Stomach (tissue), 4 donors: ENCODE measurements around the gene DYNLT5.

Experiments
- EP300 ChIP-seq: sonication (generic); formaldehyde crosslinking; IDR thresholded peaks from one replicate; pipeline ENCODE4 v1.6.1; 2017; ENCODE audit warnings: antibody characterized with exemption
- POLR2A ChIP-seq, 4 donors: fragments of 450-650 bp; IDR thresholded peaks; one replicate each; pipeline ENCODE4 v1.6.1; 2016; ENCODE audit warnings: antibody characterized with exemption in 4 of 4, control low read depth in 2 of 4, mild to moderate bottlenecking in 1 of 4, moderate library complexity in 1 of 4
- POLR2AphosphoS5 ChIP-seq, 3 donors: sonication (generic); formaldehyde crosslinking; IDR thresholded peaks; one replicate each; pipeline ENCODE4 v1.6.1; 2016; ENCODE audit warnings: antibody characterized with exemption in 3 of 3
- TF ChIP-seq, protein P1 (sequence below), 7 experiments: fragments of 450-650 bp in 4 of 7; fragments of 200-600 bp in 3 of 7; sonication (generic) in 3 of 7; IDR thresholded peaks; one replicate each; pipeline ENCODE4 v1.5.1; 2016 to 2019; ENCODE audit warnings: antibody characterized with exemption in 7 of 7, control low read depth in 2 of 7, mild to moderate bottlenecking in 1 of 7

- no peak for TF ChIP-seq POLR2AphosphoS5 (IDR thresholded peaks at IDR 0.05)
- TF ChIP-seq, protein P1, sequence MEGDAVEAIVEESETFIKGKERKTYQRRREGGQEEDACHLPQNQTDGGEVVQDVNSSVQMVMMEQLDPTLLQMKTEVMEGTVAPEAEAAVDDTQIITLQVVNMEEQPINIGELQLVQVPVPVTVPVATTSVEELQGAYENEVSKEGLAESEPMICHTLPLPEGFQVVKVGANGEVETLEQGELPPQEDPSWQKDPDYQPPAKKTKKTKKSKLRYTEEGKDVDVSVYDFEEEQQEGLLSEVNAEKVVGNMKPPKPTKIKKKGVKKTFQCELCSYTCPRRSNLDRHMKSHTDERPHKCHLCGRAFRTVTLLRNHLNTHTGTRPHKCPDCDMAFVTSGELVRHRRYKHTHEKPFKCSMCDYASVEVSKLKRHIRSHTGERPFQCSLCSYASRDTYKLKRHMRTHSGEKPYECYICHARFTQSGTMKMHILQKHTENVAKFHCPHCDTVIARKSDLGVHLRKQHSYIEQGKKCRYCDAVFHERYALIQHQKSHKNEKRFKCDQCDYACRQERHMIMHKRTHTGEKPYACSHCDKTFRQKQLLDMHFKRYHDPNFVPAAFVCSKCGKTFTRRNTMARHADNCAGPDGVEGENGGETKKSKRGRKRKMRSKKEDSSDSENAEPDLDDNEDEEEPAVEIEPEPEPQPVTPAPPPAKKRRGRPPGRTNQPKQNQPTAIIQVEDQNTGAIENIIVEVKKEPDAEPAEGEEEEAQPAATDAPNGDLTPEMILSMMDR (IDR thresholded peaks at IDR 0.05), result no peak
- no peak for TF ChIP-seq POLR2A (IDR thresholded peaks at IDR 0.05)
- TF ChIP-seq EP300, result no peak
Measured at GRCh38 chr1:66747501-66747900, 4.8 kb upstream of the DYNLT5 start.
